22Rv1 (cell line): ENCODE measurements around the gene CLMP.
A peak's percentile ranks its signal among the peaks of the same experiment; 100 is the strongest.

Experiments
- CTCF ChIP-seq: fragments of 450-650 bp; IDR thresholded peaks from 2 replicates; pipeline ENCODE4 v1.5.1; 2017; ENCODE audit warnings: mild to moderate bottlenecking
- ZFX ChIP-seq: fragments of 450-650 bp; IDR thresholded peaks from 2 replicates; pipeline ENCODE4 v1.6.1; 2017; ENCODE audit warnings: antibody characterized with exemption, borderline replicate concordance

- TF ChIP-seq CTCF = peak; percentile 61
- no peak for TF ChIP-seq ZFX
These were observed 28.9 kb downstream of the CLMP start for GRCh38 chr11:123166071-123166559.
